OCI-LY1 (cell line): ENCODE data around the gene COL4A4.

Experiments used
- H2AFZ ChIP-seq: fragments of 200-600 bp; sonication (generic), shearing (Covaris generic); 2 replicates; pipeline ENCODE4 v1.6.0; 2014; ENCODE audit warnings: antibody characterized with exemption, mild to moderate bottlenecking, low read length
- H3F3A ChIP-seq: fragments of 200-600 bp; sonication (generic), shearing (Covaris generic); 2 replicates; pipeline ENCODE4 v1.6.0; 2014; ENCODE audit warnings: mild to moderate bottlenecking, antibody characterized with exemption, low read length, moderate library complexity; ENCODE audit not compliant: insufficient read depth
- H3K27ac ChIP-seq: fragments of 200-600 bp; sonication (generic); 2 replicates; pipeline ENCODE4 v1.5.1; 2014; ENCODE audit warnings: low read length, mixed run types, mild to moderate bottlenecking, low read depth; ENCODE audit not compliant: poor library complexity, severe bottlenecking
- H3K27me3 ChIP-seq: fragments of 200-600 bp; sonication (generic); 2 replicates; pipeline ENCODE4 v1.6.0; 2014; ENCODE audit warnings: antibody characterized with exemption, mild to moderate bottlenecking, low read length, moderate library complexity; ENCODE audit not compliant: insufficient read depth
- H3K36me3 ChIP-seq: fragments of 200-600 bp; sonication (generic); 2 replicates; pipeline ENCODE4 v1.6.1; 2014; ENCODE audit warnings: mild to moderate bottlenecking, antibody characterized with exemption, low read length, moderate library complexity, mixed read lengths; ENCODE audit not compliant: insufficient read depth
- H3K4me1 ChIP-seq: fragments of 200-600 bp; sonication (generic); 2 replicates; pipeline ENCODE4 v1.5.1; 2014; ENCODE audit warnings: mild to moderate bottlenecking, low read length, moderate library complexity; ENCODE audit not compliant: insufficient read depth, severe bottlenecking
- H3K4me2 ChIP-seq: fragments of 200-600 bp; sonication (generic), shearing (Covaris generic); 2 replicates; pipeline ENCODE4 v1.6.1; 2014; ENCODE audit warnings: low read length
- H3K4me3 ChIP-seq: fragments of 200-600 bp; sonication (generic); 2 replicates; pipeline ENCODE4 v1.5.1; 2014; ENCODE audit warnings: low read length, low read depth, mild to moderate bottlenecking, mixed read lengths; ENCODE audit not compliant: poor library complexity, severe bottlenecking
- H3K79me2 ChIP-seq: fragments of 200-600 bp; shearing (Covaris generic); 2 replicates; pipeline ENCODE4 v1.6.1; 2016; ENCODE audit warnings: mixed run types, low read length, mixed read lengths; ENCODE audit not compliant: insufficient read depth
- H3K9ac ChIP-seq: fragments of 200-600 bp; sonication (generic), shearing (Covaris generic); 2 replicates; pipeline ENCODE4 v1.6.1; 2014; ENCODE audit warnings: mild to moderate bottlenecking, low read length, mixed read lengths
- H3K9me2 ChIP-seq: fragments of 200-600 bp; sonication (generic), shearing (Covaris generic); 2 replicates; pipeline ENCODE4 v1.6.1; 2014; ENCODE audit warnings: low read depth, mild to moderate bottlenecking, low read length, mixed read lengths
- H3K9me3 ChIP-seq: fragments of 200-600 bp; shearing (Covaris generic); 2 replicates; pipeline ENCODE4 v1.6.1; 2014; ENCODE audit warnings: low read length, mixed read lengths
- H4K20me1 ChIP-seq: fragments of 200-600 bp; sonication (generic), shearing (Covaris generic); 2 replicates; pipeline ENCODE4 v1.6.0; 2016; ENCODE audit warnings: mild to moderate bottlenecking, low read length; ENCODE audit not compliant: insufficient read depth
- CTCF ChIP-seq: fragments of 200-600 bp; sonication (generic), shearing (Covaris generic); IDR thresholded peaks from 2 replicates; pipeline ENCODE4 v1.5.1; 2017; ENCODE audit warnings: mild to moderate bottlenecking, antibody characterized with exemption, low read length, moderate library complexity, mixed read lengths
- EZH2 ChIP-seq: fragments of 200-600 bp; sonication (generic), shearing (Covaris generic); IDR thresholded peaks from 2 replicates; pipeline ENCODE4 v1.8.0; 2017; ENCODE audit warnings: borderline replicate concordance, mixed run types, mild to moderate bottlenecking, antibody characterized with exemption, low read length, moderate library complexity, mixed read lengths

Gene COL4A4

GRCh38 chr2:227163998-227164762, at the start of gene COL4A4, which contains the start of gene COL4A3:
Gene COL4A4 (minus strand): TSS chr2:227164205. CDS start chr2:227147483, 16,722 bp downstream.
Gene COL4A3 (plus strand): TSS chr2:227164624. CDS start chr2:227164727, 103 bp downstream.
- Histone ChIP-seq H3K9ac (peak within 1 kb of the TSS; percentile 95), H3K36me3 (peaks cover 28% of the 10 kb centered on the region), H3K27me3 (no peaks in the 10 kb centered on the region), H3K4me3 (peak within 1 kb of the TSS; percentile 84), H3K9me2 (no peaks in the 10 kb centered on the region), H3K9me3 (peaks cover 9% of the 10 kb centered on the region; the same call in 1 of the 2 replicates), H3K79me2 (peaks cover 36% of the 10 kb centered on the region), H2AFZ (no peak within 1 kb of the TSS), H3K27ac (peak within 1 kb of the TSS; percentile 97), H4K20me1 (no peaks in the 10 kb centered on the region), H3K4me2 (peak within 1 kb of the TSS; percentile 74), H3K4me1 (peaks cover 48% of the 10 kb centered on the region), H3F3A (no peaks in the 10 kb centered on the region)
- TF ChIP-seq CTCF (no peak), EZH2 (no peak)

GRCh38 chr2:227207573-227207972, 43.6 kb upstream of the COL4A4 start:
- no peaks in the 10 kb centered on the region; the same call in 1 of the 2 replicates for H3K36me3 ChIP-seq
- no peak overlapping the region for H3K4me3 ChIP-seq
- no peak overlapping the region for H3K27ac ChIP-seq
- no peaks in the 10 kb centered on the region for H3K9me2 ChIP-seq
- H3K27me3 ChIP-seq = no peaks in the 10 kb centered on the region
- no peak overlapping the region for H3K9ac ChIP-seq
- no peaks in the 10 kb centered on the region for H3F3A ChIP-seq
- H3K9me3 ChIP-seq = no peaks in the 10 kb centered on the region
- H4K20me1 ChIP-seq = no peaks in the 10 kb centered on the region
- TF ChIP-seq EZH2 (no peak), CTCF (no peak)
- no peaks in the 10 kb centered on the region for H3K79me2 ChIP-seq
- no peaks in the 10 kb centered on the region for H3K4me1 ChIP-seq
- H2AFZ ChIP-seq = no peak overlapping the region
- H3K4me2 ChIP-seq = no peak overlapping the region

- Histone ChIP-seq H3K4me1 (no peaks in the 10 kb centered on the region), H3K27ac (no peak overlapping the region), H3K79me2 (no peaks in the 10 kb centered on the region), H3F3A (no peaks in the 10 kb centered on the region), H3K9me3 (no peaks in the 10 kb centered on the region), H4K20me1 (no peaks in the 10 kb centered on the region), H3K27me3 (no peaks in the 10 kb centered on the region), H3K9ac (no peak overlapping the region), H3K4me2 (no peak overlapping the region), H3K4me3 (no peak overlapping the region), H2AFZ (no peak overlapping the region), H3K9me2 (no peaks in the 10 kb centered on the region), H3K36me3 (no peaks in the 10 kb centered on the region; the same call in 1 of the 2 replicates)
- TF ChIP-seq EZH2 (no peak), CTCF (no peak)
Observed at GRCh38 chr2:227206406-227206805, 42.4 kb upstream of the COL4A4 start.
